ENCODE results near the gene OR10G8. TPM values are rescaled to one million over a fixed set of nuclear protein-coding genes. Genes with fewer than 3 reads are reported as not detected.
"Not testable (repeated sequence)": the region's sequence is repeated elsewhere in the genome, so short reads cannot be mapped to it uniquely, and the experiment has no call there.

Gene OR10G8
- total RNA-seq, 1 experiment from 2014 or later = not detected

DNA sequence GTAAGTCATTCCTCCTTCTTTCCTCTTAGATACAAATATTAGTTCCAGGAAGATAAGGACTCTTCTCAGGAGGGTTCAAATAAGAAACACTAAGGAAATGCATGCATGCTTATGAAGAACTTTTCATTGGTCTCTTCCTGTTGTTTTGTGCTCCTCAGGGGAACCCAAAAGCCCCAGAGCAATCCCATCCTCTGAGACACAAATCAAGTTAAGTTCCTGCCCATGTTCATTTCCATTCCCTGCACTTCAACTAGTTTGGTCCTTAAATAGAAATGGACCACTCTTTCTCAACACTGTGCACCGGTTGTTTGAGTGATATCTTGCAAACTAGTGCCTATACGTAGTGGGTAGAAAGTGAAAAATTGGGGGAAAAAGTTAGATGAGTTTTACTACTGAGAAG lies 13.9 kb upstream of the OR10G8 start, which contains the start of gene OR10G4:
TSS of gene OR10G4 (plus strand) at position 301 of the 400 bp plus-strand sequence. CDS start 2,578 bp downstream, outside the sequence.
- no peaks in the 10 kb centered on the region for H3K9me2 ChIP-seq (ENCODE audit: insufficient read depth)
- H3K9me3 ChIP-seq (ENCODE audit: control insufficient read depth in 1 of 2, insufficient read depth in 1 of 2, low read depth in 1 of 2, low read length in 2 of 2) = no peaks in the 10 kb centered on the region
- ATAC-seq (no peak), DNase-seq (ENCODE audit: low read depth, low spot score) (no peak)
- no peak within 1 kb of the TSS for H2AFZ ChIP-seq (ENCODE audit: low read depth, low read length, poor library complexity, severe bottlenecking)
- no peaks in the 10 kb centered on the region for H3K79me2 ChIP-seq (ENCODE audit: insufficient read depth, low read length)
- peaks cover 19% of the 10 kb centered on the region for H3K27me3 ChIP-seq (ENCODE audit: insufficient read depth, low read length)
- H3K9ac ChIP-seq (ENCODE audit: low read length) = no peak within 1 kb of the TSS
- no peaks in the 10 kb centered on the region; a peak in 1 of 4 replicates for H3K36me3 ChIP-seq (ENCODE audit: control insufficient read depth in 1 of 2, insufficient read depth in 2 of 2, low read length in 2 of 2)
- BruUV-seq (replicated peaks) = no TSS peak
- intact Hi-C loops (cut with micrococcal nuclease) = no loop called here
- no peak for TF ChIP-seq TCF7L2 (IDR thresholded peaks at IDR 0.05; ENCODE audit: borderline replicate concordance, extremely low read depth, insufficient read depth, insufficient read length)
- H3K4me2 ChIP-seq (ENCODE audit: low read length) = no peak within 1 kb of the TSS
- ChIA-PET CTCF (no interaction called here), RAD21 (ENCODE audit: low non-redundant PET in 1 of 2, low total read pairs in 2 of 2, uncharacterized antibody in 2 of 2, unreplicated experiment in 2 of 2) (no interaction called here), POLR2A (no interaction called here)
- H4K20me1 ChIP-seq (ENCODE audit: insufficient read depth) = no peaks in the 10 kb centered on the region; the same call in 1 of the 2 replicates
- no peaks in the 10 kb centered on the region for H3K4me1 ChIP-seq (ENCODE audit: control insufficient read depth in 1 of 2, insufficient read depth in 2 of 2, low read length in 2 of 2)
- H3K4me3 ChIP-seq (replicated peaks in 1 of 2; ENCODE audit: low read depth in 1 of 2, low read length in 2 of 2) = no peak within 1 kb of the TSS
- H3K27ac ChIP-seq (ENCODE audit: low read depth, low read length) = no peak within 1 kb of the TSS

DNA sequence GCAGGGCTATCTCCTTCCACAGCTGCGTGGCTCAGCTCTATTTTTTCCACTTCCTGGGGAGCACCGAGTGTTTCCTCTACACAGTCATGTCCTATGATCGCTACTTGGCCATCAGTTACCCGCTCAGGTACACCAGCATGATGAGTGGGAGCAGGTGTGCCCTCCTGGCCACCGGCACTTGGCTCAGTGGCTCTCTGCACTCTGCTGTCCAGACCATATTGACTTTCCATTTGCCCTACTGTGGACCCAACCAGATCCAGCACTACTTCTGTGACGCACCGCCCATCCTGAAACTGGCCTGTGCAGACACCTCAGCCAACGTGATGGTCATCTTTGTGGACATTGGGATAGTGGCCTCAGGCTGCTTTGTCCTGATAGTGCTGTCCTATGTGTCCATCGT lies 10.8 kb upstream of the OR10G8 start:
- POLR2A ChIA-PET; H3K9me2 ChIP-seq (ENCODE audit: insufficient read depth); RAD21 ChIA-PET (ENCODE audit: low non-redundant PET in 1 of 2, low total read pairs in 2 of 2, uncharacterized antibody in 2 of 2, unreplicated experiment in 2 of 2); BruUV-seq (replicated peaks); DNase-seq (ENCODE audit: low read depth, low spot score); ATAC-seq; H4K20me1 ChIP-seq (ENCODE audit: insufficient read depth); H3K27ac ChIP-seq (ENCODE audit: low read depth, low read length); H3K79me2 ChIP-seq (ENCODE audit: insufficient read depth, low read length); intact Hi-C loops (cut with micrococcal nuclease); H2AFZ ChIP-seq (ENCODE audit: low read depth, low read length, poor library complexity, severe bottlenecking); H3K9me3 ChIP-seq (ENCODE audit: control insufficient read depth in 1 of 2, insufficient read depth in 1 of 2, low read depth in 1 of 2, low read length in 2 of 2); H3K4me2 ChIP-seq (ENCODE audit: low read length); CTCF ChIA-PET; H3K4me3 ChIP-seq (replicated peaks in 1 of 2; ENCODE audit: low read depth in 1 of 2, low read length in 2 of 2); H3K36me3 ChIP-seq (ENCODE audit: control insufficient read depth in 1 of 2, insufficient read depth in 2 of 2, low read length in 2 of 2); H3K9ac ChIP-seq (ENCODE audit: low read length); H3K4me1 ChIP-seq (ENCODE audit: control insufficient read depth in 1 of 2, insufficient read depth in 2 of 2, low read length in 2 of 2): not testable (repeated sequence)
- peaks cover 19% of the 10 kb centered on the region for H3K27me3 ChIP-seq (ENCODE audit: insufficient read depth, low read length)

DNA sequence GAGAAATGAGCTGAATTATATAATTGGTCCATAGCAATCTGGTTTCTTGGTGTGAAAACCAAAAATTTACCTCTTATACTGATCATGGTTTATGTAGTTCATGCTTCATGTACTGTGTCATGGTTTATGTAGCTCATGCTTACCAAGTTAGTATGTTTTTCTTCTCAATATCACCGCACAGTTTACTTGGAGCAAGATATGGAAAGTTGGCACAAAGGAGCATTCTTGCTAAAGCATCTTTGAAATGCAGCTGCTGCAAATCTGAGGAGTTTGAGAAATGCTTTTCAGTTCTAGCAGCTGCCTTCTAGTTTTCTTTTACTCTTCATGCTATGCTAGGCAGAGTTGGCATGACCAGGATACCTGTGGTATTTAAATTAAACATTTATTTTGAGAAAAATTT lies 10.1 kb downstream of the OR10G8 start:
- POLR2A ChIA-PET = no interaction called here
- ATAC-seq (no peak), DNase-seq (ENCODE audit: low read depth, low spot score) (no peak)
- no peaks in the 10 kb centered on the region for H3K4me1 ChIP-seq (ENCODE audit: control insufficient read depth in 1 of 2, insufficient read depth in 2 of 2, low read length in 2 of 2)
- H3K4me2 ChIP-seq (ENCODE audit: low read length) = no peak overlapping the region
- H3K79me2 ChIP-seq (ENCODE audit: insufficient read depth, low read length) = no peaks in the 10 kb centered on the region
- no peak overlapping the region for H2AFZ ChIP-seq (ENCODE audit: low read depth, low read length, poor library complexity, severe bottlenecking)
- CTCF ChIA-PET = no interaction called here
- H3K36me3 ChIP-seq (ENCODE audit: control insufficient read depth in 1 of 2, insufficient read depth in 2 of 2, low read length in 2 of 2) = no peaks in the 10 kb centered on the region
- no peaks in the 10 kb centered on the region for H4K20me1 ChIP-seq (ENCODE audit: insufficient read depth)
- H3K27me3 ChIP-seq (ENCODE audit: insufficient read depth, low read length) = no peaks in the 10 kb centered on the region; the same call in 1 of the 2 replicates
- H3K9me3 ChIP-seq (ENCODE audit: control insufficient read depth in 1 of 2, insufficient read depth in 1 of 2, low read depth in 1 of 2, low read length in 2 of 2) = no peaks in the 10 kb centered on the region
- no TSS peak for BruUV-seq (replicated peaks)
- no peak overlapping the region for H3K4me3 ChIP-seq (replicated peaks in 1 of 2; ENCODE audit: low read depth in 1 of 2, low read length in 2 of 2)
- H3K27ac ChIP-seq (ENCODE audit: low read depth, low read length) = no peak overlapping the region
- TF ChIP-seq, protein P1, sequence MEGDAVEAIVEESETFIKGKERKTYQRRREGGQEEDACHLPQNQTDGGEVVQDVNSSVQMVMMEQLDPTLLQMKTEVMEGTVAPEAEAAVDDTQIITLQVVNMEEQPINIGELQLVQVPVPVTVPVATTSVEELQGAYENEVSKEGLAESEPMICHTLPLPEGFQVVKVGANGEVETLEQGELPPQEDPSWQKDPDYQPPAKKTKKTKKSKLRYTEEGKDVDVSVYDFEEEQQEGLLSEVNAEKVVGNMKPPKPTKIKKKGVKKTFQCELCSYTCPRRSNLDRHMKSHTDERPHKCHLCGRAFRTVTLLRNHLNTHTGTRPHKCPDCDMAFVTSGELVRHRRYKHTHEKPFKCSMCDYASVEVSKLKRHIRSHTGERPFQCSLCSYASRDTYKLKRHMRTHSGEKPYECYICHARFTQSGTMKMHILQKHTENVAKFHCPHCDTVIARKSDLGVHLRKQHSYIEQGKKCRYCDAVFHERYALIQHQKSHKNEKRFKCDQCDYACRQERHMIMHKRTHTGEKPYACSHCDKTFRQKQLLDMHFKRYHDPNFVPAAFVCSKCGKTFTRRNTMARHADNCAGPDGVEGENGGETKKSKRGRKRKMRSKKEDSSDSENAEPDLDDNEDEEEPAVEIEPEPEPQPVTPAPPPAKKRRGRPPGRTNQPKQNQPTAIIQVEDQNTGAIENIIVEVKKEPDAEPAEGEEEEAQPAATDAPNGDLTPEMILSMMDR (IDR thresholded peaks at IDR 0.05 in 2 of 3, conservative IDR thresholded peaks at IDR 0.05 in 1 of 3; ENCODE audit: borderline replicate concordance in 1 of 3, insufficient read depth in 1 of 3, low read depth in 2 of 3, low read length in 2 of 3) = no peak
- no peak for TF ChIP-seq JUND (IDR thresholded peaks at IDR 0.05)
- no peak for TF ChIP-seq YY1 (IDR thresholded peaks at IDR 0.05; ENCODE audit: extremely low read depth, insufficient replicate concordance, low read depth, low read length)
- no peak for TF ChIP-seq ZNF274 (IDR thresholded peaks at IDR 0.05; ENCODE audit: low read depth, low read length)
- no peak for TF ChIP-seq SRF (IDR thresholded peaks at IDR 0.05; ENCODE audit: low read depth)
- TF ChIP-seq ATF3 (IDR thresholded peaks at IDR 0.05) = no peak
- no peak for TF ChIP-seq CBX3 (IDR thresholded peaks at IDR 0.05; ENCODE audit: low read depth)
- no peak for TF ChIP-seq ZFX (IDR thresholded peaks at IDR 0.05)
- no peak for TF ChIP-seq POLR2AphosphoS5 (IDR thresholded peaks at IDR 0.05; ENCODE audit: low read depth, low read length)
- TF ChIP-seq, protein P2, sequence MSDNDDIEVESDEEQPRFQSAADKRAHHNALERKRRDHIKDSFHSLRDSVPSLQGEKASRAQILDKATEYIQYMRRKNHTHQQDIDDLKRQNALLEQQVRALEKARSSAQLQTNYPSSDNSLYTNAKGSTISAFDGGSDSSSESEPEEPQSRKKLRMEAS (IDR thresholded peaks at IDR 0.05) = no peak
- no peak for TF ChIP-seq CEBPB (IDR thresholded peaks at IDR 0.05; ENCODE audit: low read depth)
- TF ChIP-seq EZH2phosphoT487 (IDR thresholded peaks at IDR 0.05; ENCODE audit: borderline replicate concordance) = no peak
- RAD21 ChIA-PET (ENCODE audit: low non-redundant PET in 1 of 2, low total read pairs in 2 of 2, uncharacterized antibody in 2 of 2, unreplicated experiment in 2 of 2) = no interaction called here
- H3K9ac ChIP-seq (ENCODE audit: low read length) = no peak overlapping the region
- intact Hi-C loops (cut with micrococcal nuclease) = no loop called here
- no peaks in the 10 kb centered on the region for H3K9me2 ChIP-seq (ENCODE audit: insufficient read depth)
